OCI-M2 (cell line): ENCODE measurements around the gene ARHGAP26.

ENCODE experiments used
- DNase-seq: peaks from one replicate; lab custom pipeline; 2025; ENCODE audit not compliant: unreplicated experiment; lab: John Stamatoyannopoulos, UW

ARHGAP26 gene

GRCh38 chr5:143233031-143233430 is 462.9 kb downstream of the ARHGAP26 start:
- no peak for DNase-seq

GRCh38 chr5:143234162-143234842 is 464.1 kb downstream of the ARHGAP26 start:
- no peak for DNase-seq

GRCh38 chr5:143235423-143235822 is 465.2 kb downstream of the ARHGAP26 start:
- DNase-seq: no peak

- DNase-seq: no peak
Observed at GRCh38 chr5:143236682-143237081, 466.5 kb downstream of the ARHGAP26 start.

- no peak for DNase-seq
Observed at GRCh38 chr5:143237664-143238063, 467.5 kb downstream of the ARHGAP26 start.

- no peak for DNase-seq
Observed at GRCh38 chr5:143238620-143239019, 468.4 kb downstream of the ARHGAP26 start.

GRCh38 chr5:143239882-143240518 is 469.8 kb downstream of the ARHGAP26 start:
- no peak for DNase-seq

- no peak for DNase-seq
Observed at GRCh38 chr5:143241892-143242291, 471.7 kb downstream of the ARHGAP26 start.

GRCh38 chr5:143243103-143243502 is 472.9 kb downstream of the ARHGAP26 start:
- no peak for DNase-seq

GRCh38 chr5:143244000-143244736 is 474.0 kb downstream of the ARHGAP26 start:
- no peak for DNase-seq

- DNase-seq: no peak
Observed at GRCh38 chr5:143244990-143245389, 474.8 kb downstream of the ARHGAP26 start.

- DNase-seq: no peak
Observed at GRCh38 chr5:143245929-143246561, 475.9 kb downstream of the ARHGAP26 start.

- DNase-seq: no peak
Observed at GRCh38 chr5:143247134-143247815, 477.1 kb downstream of the ARHGAP26 start.

GRCh38 chr5:143248391-143248790 is 478.2 kb downstream of the ARHGAP26 start:
- DNase-seq: no peak

GRCh38 chr5:143248822-143249579 is 478.8 kb downstream of the ARHGAP26 start:
- DNase-seq: no peak

GRCh38 chr5:143249851-143250250 is 479.7 kb downstream of the ARHGAP26 start:
- DNase-seq: no peak

- DNase-seq: no peak
Observed at GRCh38 chr5:143251190-143251589, 481.0 kb downstream of the ARHGAP26 start.

- no peak for DNase-seq
Observed at GRCh38 chr5:143251946-143252345, 481.8 kb downstream of the ARHGAP26 start.

- DNase-seq: no peak
Observed at GRCh38 chr5:143254819-143255218, 484.6 kb downstream of the ARHGAP26 start.

GRCh38 chr5:143258559-143259253 is 488.5 kb downstream of the ARHGAP26 start:
- no peak for DNase-seq
